Tibial nerve (tissue), 4 donors: ENCODE measurements around the gene MACO1. TPM values are rescaled to one million over a fixed set of nuclear protein-coding genes. Genes with fewer than 3 reads are reported as not detected.

ENCODE experiments used
- DNase-seq, 2 donors: peaks; one replicate each; pipeline ENCODE4 v3.0.0-alpha.2; 2019; ENCODE audit warnings: low spot score in 2 of 2
- H3K27ac ChIP-seq, 4 donors: fragments of 200-600 bp; sonication (generic) in 3 of 4; one replicate each; pipeline ENCODE4 v1.5.1; 2017 to 2019; ENCODE audit warnings: mild to moderate bottlenecking in 1 of 4
- H3K27me3 ChIP-seq, 2 donors: fragments of 200-600 bp; sonication (generic) in 1 of 2; one replicate each; pipeline versions ENCODE4 v1.5.1 to v1.6.0; 2017 to 2019
- H3K36me3 ChIP-seq, 3 donors: fragments of 200-600 bp; sonication (generic); one replicate each; pipeline ENCODE4 v1.5.1; 2018 to 2019
- H3K4me1 ChIP-seq, 4 donors: fragments of 200-600 bp; sonication (generic) in 3 of 4; one replicate each; pipeline ENCODE4 v1.5.1; 2017 to 2019
- H3K4me3 ChIP-seq, 4 donors: fragments of 200-600 bp; sonication (generic) in 3 of 4; one replicate each; pipeline ENCODE4 v1.5.1; 2017 to 2019; ENCODE audit warnings: mild to moderate bottlenecking in 1 of 4, moderate library complexity in 1 of 4
- H3K9me3 ChIP-seq, 4 donors: fragments of 200-600 bp; sonication (generic) in 3 of 4; one replicate each; pipeline ENCODE4 v1.5.1; 2017 to 2019
- EP300 ChIP-seq, 2 donors: sonication (generic); formaldehyde crosslinking; IDR thresholded peaks; one replicate each; pipeline ENCODE4 v1.6.1; 2017; ENCODE audit warnings: antibody characterized with exemption in 2 of 2, mild to moderate bottlenecking in 1 of 2
- POLR2A ChIP-seq, 2 donors: fragments of 450-650 bp; IDR thresholded peaks; one replicate each; pipeline ENCODE4 v1.6.1; 2017; ENCODE audit warnings: antibody characterized with exemption in 2 of 2, mild to moderate bottlenecking in 2 of 2, moderate library complexity in 2 of 2
- WGBS, 2 donors: methylation state at CpG; one replicate each; pipeline ENCODE4 v1.1.5; 2018; 5-methylcytosine and 5-hydroxymethylcytosine counted together
- total RNA-seq, 4 donors: library from RNA; depleted of rRNA; stranded (reverse); fragments of >200 nt; gene quantifications; one replicate each; pipeline ENCODE4 v1.1.0, GENCODE V29; 2016
- TF ChIP-seq, protein P1 (sequence below), 5 experiments: fragments of 200-600 bp in 3 of 5; fragments of 450-650 bp in 2 of 5; sonication (generic) in 3 of 5; IDR thresholded peaks; one replicate each; pipeline ENCODE4 v1.5.1; 2016 to 2019; ENCODE audit warnings: antibody characterized with exemption in 5 of 5, mild to moderate bottlenecking in 3 of 5, moderate library complexity in 2 of 5

The MACO1 gene
- total RNA-seq, 4 donors from 2014 or later = 8.8 to 16.2 (median 13.7) TPM

GRCh38 chr1:25543005-25543424 is 112.3 kb downstream of the MACO1 start:
- TF ChIP-seq EP300 (IDR thresholded peaks at IDR 0.05) (no peak), POLR2A (IDR thresholded peaks at IDR 0.05) (no peak)
- TF ChIP-seq, protein P1, sequence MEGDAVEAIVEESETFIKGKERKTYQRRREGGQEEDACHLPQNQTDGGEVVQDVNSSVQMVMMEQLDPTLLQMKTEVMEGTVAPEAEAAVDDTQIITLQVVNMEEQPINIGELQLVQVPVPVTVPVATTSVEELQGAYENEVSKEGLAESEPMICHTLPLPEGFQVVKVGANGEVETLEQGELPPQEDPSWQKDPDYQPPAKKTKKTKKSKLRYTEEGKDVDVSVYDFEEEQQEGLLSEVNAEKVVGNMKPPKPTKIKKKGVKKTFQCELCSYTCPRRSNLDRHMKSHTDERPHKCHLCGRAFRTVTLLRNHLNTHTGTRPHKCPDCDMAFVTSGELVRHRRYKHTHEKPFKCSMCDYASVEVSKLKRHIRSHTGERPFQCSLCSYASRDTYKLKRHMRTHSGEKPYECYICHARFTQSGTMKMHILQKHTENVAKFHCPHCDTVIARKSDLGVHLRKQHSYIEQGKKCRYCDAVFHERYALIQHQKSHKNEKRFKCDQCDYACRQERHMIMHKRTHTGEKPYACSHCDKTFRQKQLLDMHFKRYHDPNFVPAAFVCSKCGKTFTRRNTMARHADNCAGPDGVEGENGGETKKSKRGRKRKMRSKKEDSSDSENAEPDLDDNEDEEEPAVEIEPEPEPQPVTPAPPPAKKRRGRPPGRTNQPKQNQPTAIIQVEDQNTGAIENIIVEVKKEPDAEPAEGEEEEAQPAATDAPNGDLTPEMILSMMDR (IDR thresholded peaks at IDR 0.05) = no peak
- Histone ChIP-seq H3K9me3 (no peaks in the 10 kb centered on the region), H3K4me1 (peaks cover 0 to 30% (median 13%) of the 10 kb centered on the region in 4 donors), H3K27ac (peak overlapping the region in 3 of 4 donors; percentile 19 to 94 (median 87)), H3K4me3 (peak overlapping the region in 3 of 4 donors; percentile 54 to 97 (median 95)), H3K36me3 (no peaks in the 10 kb centered on the region), H3K27me3 (no peaks in the 10 kb centered on the region)
- DNase-seq = no peak
- 28 to 58% methylated on average over 2 to 7 of the region's 7 CpGs for WGBS, 2 donors

GRCh38 chr1:25543425-25544242 is 112.9 kb downstream of the MACO1 start, which contains the start of gene LDLRAP1:
TSS of gene LDLRAP1 (plus strand) at chr1:25543606. CDS start at chr1:25543699, 93 bp downstream.
- TF ChIP-seq POLR2A (IDR thresholded peaks at IDR 0.05) (peak; percentile 84 to 93), EP300 (IDR thresholded peaks at IDR 0.05) (peak in 1 of 2 donors; percentile 76)
- TF ChIP-seq, protein P1 (IDR thresholded peaks at IDR 0.05) = no peak
- no peaks in the 10 kb centered on the region for H3K9me3 ChIP-seq
- H3K36me3 ChIP-seq = no peaks in the 10 kb centered on the region
- H3K4me3 ChIP-seq = peak within 1 kb of the TSS; percentile 54 to 97 (median 90)
- peak; percentile 53 to 55 for DNase-seq
- H3K27ac ChIP-seq = peak within 1 kb of the TSS; percentile 19 to 94 (median 82)
- H3K4me1 ChIP-seq = peaks cover 0 to 35% (median 15%) of the 10 kb centered on the region in 4 donors
- no peaks in the 10 kb centered on the region for H3K27me3 ChIP-seq
- 0 to 1% methylated on average over 6 to 72 of the region's 99 CpGs for WGBS, 2 donors

DNA sequence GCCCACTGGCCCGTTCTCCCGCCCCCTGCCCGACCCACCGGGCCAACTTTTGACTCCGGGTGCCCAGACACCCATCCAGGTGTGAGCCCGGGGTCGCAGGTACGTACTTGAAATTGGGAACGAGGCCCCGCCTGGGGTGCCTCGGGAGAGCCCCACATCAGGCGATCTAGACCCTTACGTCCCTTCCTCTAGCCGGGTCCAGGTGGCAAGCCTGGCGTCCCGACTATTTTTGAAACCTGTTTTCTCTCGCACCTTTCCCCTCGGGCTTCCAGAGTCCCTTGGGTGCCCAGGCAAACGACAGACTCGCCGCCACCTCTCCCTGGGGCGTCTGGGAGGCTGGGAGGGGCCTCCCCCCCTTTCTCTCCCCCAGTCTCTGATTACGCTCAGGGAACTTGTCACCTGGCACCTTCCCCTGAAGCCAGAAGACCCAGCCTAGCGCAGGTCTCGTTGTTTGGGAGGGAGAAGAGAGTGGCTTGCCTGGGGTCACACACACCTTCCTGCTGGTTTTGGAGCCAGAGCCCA is 113.6 kb downstream of the MACO1 start:
- DNase-seq = no peak
- TF ChIP-seq, protein P1 (IDR thresholded peaks at IDR 0.05) = no peak
- TF ChIP-seq POLR2A (IDR thresholded peaks at IDR 0.05) (no peak), EP300 (IDR thresholded peaks at IDR 0.05) (no peak)
- H3K27me3 ChIP-seq = no peaks in the 10 kb centered on the region
- no peaks in the 10 kb centered on the region for H3K9me3 ChIP-seq
- WGBS, 2 donors = 10 to 22% methylated on average over 13 to 25 of the region's 25 CpGs
- no peaks in the 10 kb centered on the region for H3K36me3 ChIP-seq
- peaks cover 0 to 41% (median 19%) of the 10 kb centered on the region in 4 donors for H3K4me1 ChIP-seq
- H3K27ac ChIP-seq = peak overlapping the region; percentile 19 to 94 (median 82)
- H3K4me3 ChIP-seq = peak overlapping the region; percentile 54 to 97 (median 90)

DNA sequence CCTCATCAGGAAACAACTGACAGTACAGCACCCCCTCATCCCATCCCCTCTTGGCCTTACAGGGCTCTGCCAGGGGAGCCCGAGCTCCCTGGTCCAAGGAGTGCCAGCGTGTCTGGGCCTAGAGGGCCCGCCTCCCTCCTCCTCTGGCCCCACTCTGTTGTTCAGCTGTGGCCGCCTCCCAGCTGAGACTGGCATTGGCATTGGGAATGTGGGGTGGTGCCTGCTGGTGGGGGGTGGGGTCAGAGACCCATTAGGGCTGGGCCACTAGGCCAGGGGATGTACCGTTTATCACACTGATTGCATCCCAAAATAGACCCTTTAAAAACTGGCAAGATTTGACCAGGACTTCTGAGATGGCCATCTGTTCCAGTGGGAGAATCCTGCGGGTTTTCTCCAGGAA is 114.1 kb downstream of the MACO1 start:
- H3K36me3 ChIP-seq = no peaks in the 10 kb centered on the region
- no peaks in the 10 kb centered on the region for H3K9me3 ChIP-seq
- H3K27me3 ChIP-seq = no peaks in the 10 kb centered on the region
- TF ChIP-seq POLR2A (IDR thresholded peaks at IDR 0.05) (no peak), EP300 (IDR thresholded peaks at IDR 0.05) (no peak)
- TF ChIP-seq, protein P1 (IDR thresholded peaks at IDR 0.05) = no peak
- H3K4me1 ChIP-seq = peaks cover 0 to 47% (median 25%) of the 10 kb centered on the region in 4 donors
- 31 to 34% methylated on average over 6 of the region's 6 CpGs for WGBS, 2 donors
- peak overlapping the region; percentile 54 to 97 (median 90) for H3K4me3 ChIP-seq
- no peak for DNase-seq
- peak overlapping the region in 3 of 4 donors; percentile 76 to 94 (median 87) for H3K27ac ChIP-seq

- TF ChIP-seq POLR2A (IDR thresholded peaks at IDR 0.05) = no peak
- TF ChIP-seq EP300 (IDR thresholded peaks at IDR 0.05) = no peak
- no peaks in the 10 kb centered on the region for H3K36me3 ChIP-seq
- DNase-seq = no peak
- no peaks in the 10 kb centered on the region for H3K9me3 ChIP-seq
- no peak overlapping the region for H3K27ac ChIP-seq
- H3K4me1 ChIP-seq = peaks cover 0 to 56% (median 33%) of the 10 kb centered on the region in 4 donors
- no peak overlapping the region for H3K4me3 ChIP-seq
- no peaks in the 10 kb centered on the region for H3K27me3 ChIP-seq
- 81 to 84% methylated on average over 2 to 3 of the region's 3 CpGs for WGBS, 2 donors
Observed at GRCh38 chr1:25545767-25546166, 115.1 kb downstream of the MACO1 start.
